HepG2 (cell line): Measurements from ENCODE around the gene EVC. TPM values are rescaled to one million over a fixed set of nuclear protein-coding genes. Genes with fewer than 3 reads are reported as not detected.

ENCODE experiments used
- ATAC-seq: fragments of 200-7000 bp; cut with Tn5 transposase; 3 replicates; pipeline ENCODE4 v1.9.1; 2020; ENCODE audit warnings: mild to moderate bottlenecking, moderate library complexity
- BruUV-seq: library from RNA; stranded (reverse); fragments of 400-500 nt; replicated peaks from 2 replicates; lab custom pipeline; 2021; lab: Mats Ljungman, UMichigan
- CTCF ChIA-PET: fragments of 300-600 bp; formaldehyde crosslinking; extraction: SDS; loops from one replicate; lab custom pipeline; 2021; ENCODE audit warnings: low total read pairs, inconsistent platforms, low intra/inter-chr PET ratio; lab: Yijun Ruan, JAX
- POLR2A ChIA-PET: fragments of 350-600 bp; sonication (Branson Sonifier 250); formaldehyde crosslinking; loops from one replicate; lab custom pipeline; 2020; ENCODE audit warnings: antibody characterized with exemption, inconsistent platforms; lab: Yijun Ruan, JAX
- DNase-seq: peaks from one replicate; pipeline ENCODE4 v3.0.0-alpha.2; 2015; ENCODE audit warnings: low spot score
- FAIRE-seq: peaks from 3 replicates; lab custom pipeline; 2011; peaks lifted over from hg19 to GRCh38; lab: Jason Lieb, UNC
- H2AFZ ChIP-seq: one replicate; pipeline ENCODE4 v1.6.1; 2011; ENCODE audit warnings: low read length, inconsistent platforms
- H3K27ac ChIP-seq: fragments of 300-600 bp; 3 replicates; pipeline ENCODE4 v1.8.0; 2011; ENCODE audit warnings: mixed run types, mild to moderate bottlenecking, mixed read lengths, low read length, inconsistent platforms; ENCODE audit not compliant: insufficient read depth; ENCODE audit errors: extremely low read length
- H3K27me3 ChIP-seq, 2 experiments: fragments of 200-600 bp in 1 of 2; 2 replicates in 1 of 2; 3 replicates in 1 of 2; pipeline versions ENCODE4 v1.6.0 to v1.8.0; 2011; ENCODE audit warnings: low read length in 2 of 2, mild to moderate bottlenecking in 2 of 2, moderate library complexity in 2 of 2, inconsistent platforms in 1 of 2; ENCODE audit not compliant: insufficient read depth in 2 of 2, control insufficient read depth in 1 of 2
- H3K36me3 ChIP-seq, 2 experiments: fragments of 200-600 bp in 1 of 2; replicated peaks in 1 of 2; 2 replicates in 1 of 2; 3 replicates in 1 of 2; pipeline versions ENCODE4 v1.5.1 to v1.8.0; 2011; ENCODE audit warnings: low read length in 2 of 2, inconsistent platforms in 1 of 2; ENCODE audit not compliant: insufficient read depth in 2 of 2, control insufficient read depth in 1 of 2
- H3K4me1 ChIP-seq: 2 replicates; pipeline ENCODE4 v1.5.1; 2012; ENCODE audit warnings: low read length, inconsistent platforms; ENCODE audit not compliant: insufficient read depth
- H3K4me2 ChIP-seq: 2 replicates; pipeline ENCODE4 v1.6.0; 2011; ENCODE audit warnings: low read depth, low read length, inconsistent platforms
- H3K4me3 ChIP-seq, 3 experiments: fragments of 200-600 bp in 1 of 3; sonication (generic), shearing (Covaris generic) in 1 of 3; replicated peaks in 1 of 3; 2 replicates each; pipeline ENCODE4 v1.5.1; 2011 to 2016; ENCODE audit warnings: low read length in 3 of 3, inconsistent platforms in 2 of 3, low read depth in 2 of 3, mild to moderate bottlenecking in 2 of 3, control low read depth in 1 of 3, mixed read lengths in 1 of 3; ENCODE audit not compliant: insufficient read depth in 1 of 3
- H3K79me2 ChIP-seq: one replicate; pipeline ENCODE4 v1.6.1; 2011; ENCODE audit warnings: low read length, inconsistent platforms; ENCODE audit not compliant: insufficient read depth
- H3K9ac ChIP-seq: 2 replicates; pipeline ENCODE4 v1.6.0; 2011; ENCODE audit warnings: mild to moderate bottlenecking, low read depth, low read length, inconsistent platforms; ENCODE audit not compliant: insufficient read depth
- H3K9me3 ChIP-seq: 2 replicates; pipeline ENCODE4 v1.5.1; 2012; ENCODE audit warnings: mild to moderate bottlenecking, low read length
- H4K20me1 ChIP-seq: 2 replicates; pipeline ENCODE4 v1.6.0; 2011; ENCODE audit warnings: inconsistent platforms, mild to moderate bottlenecking, low read length, moderate library complexity; ENCODE audit not compliant: insufficient read depth
- ARID5B ChIP-seq: IDR thresholded peaks from 2 replicates; pipeline ENCODE4 v1.4.0; 2020; ENCODE audit warnings: mild to moderate bottlenecking, missing genetic modification reagents
- FOXA3 ChIP-seq: IDR thresholded peaks from 2 replicates; pipeline ENCODE4 v1.6.1; 2016; ENCODE audit warnings: missing genetic modification reagents, missing compliant biosample characterization
- FOXM1 ChIP-seq: sonication (generic); formaldehyde crosslinking; IDR thresholded peaks from 2 replicates; pipeline ENCODE4 v1.5.0; 2020; ENCODE audit warnings: missing genetic modification reagents
- HDAC6 ChIP-seq: fragments of 200-600 bp; sonication (generic); IDR thresholded peaks from 2 replicates; pipeline ENCODE4 v1.7.0; 2017; ENCODE audit warnings: mild to moderate bottlenecking, antibody characterized with exemption, low read length, low read depth
- IKZF5 ChIP-seq: IDR thresholded peaks from 2 replicates; pipeline ENCODE4 v1.6.1; 2018; ENCODE audit warnings: missing genetic modification reagents, mild to moderate bottlenecking, missing compliant biosample characterization
- KAT2B ChIP-seq: fragments of 150-350 bp; IDR thresholded peaks from 2 replicates; pipeline ENCODE4 v1.6.1; 2014; ENCODE audit warnings: low read depth, low read length, borderline replicate concordance
- MXI1 ChIP-seq: IDR thresholded peaks from 3 replicates; pipeline ENCODE4 v1.6.1; 2012; ENCODE audit warnings: low read depth, low read length, inconsistent platforms, borderline replicate concordance
- NKX3-1 ChIP-seq: sonication (generic); formaldehyde crosslinking; IDR thresholded peaks from 2 replicates; pipeline ENCODE4 v1.5.0; 2020; ENCODE audit warnings: missing genetic modification reagents
- RAD51 ChIP-seq: fragments of 450-650 bp; IDR thresholded peaks from 2 replicates; pipeline ENCODE4 v1.6.1; 2016; ENCODE audit warnings: borderline replicate concordance
- RCOR2 ChIP-seq: IDR thresholded peaks from 2 replicates; pipeline ENCODE4 v1.6.1; 2016; ENCODE audit warnings: missing biosample characterization, missing genetic modification reagents
- RFX1 ChIP-seq: fragments of 450-650 bp; IDR thresholded peaks from 2 replicates; pipeline ENCODE4 v1.6.1; 2017
- TRIM24 ChIP-seq: sonication (generic); formaldehyde crosslinking; IDR thresholded peaks from 2 replicates; pipeline ENCODE4 v1.8.0; 2022; ENCODE audit warnings: mild to moderate bottlenecking, missing genetic modification reagents
- ZNF160 ChIP-seq: sonication (generic); formaldehyde crosslinking; IDR thresholded peaks from 2 replicates; pipeline ENCODE4 v1.8.0; 2022; ENCODE audit warnings: mild to moderate bottlenecking, inconsistent platforms, missing genetic modification reagents
- ZNF33B ChIP-seq: sonication (generic); formaldehyde crosslinking; IDR thresholded peaks from 2 replicates; pipeline ENCODE4 v1.5.1; 2020; ENCODE audit warnings: mild to moderate bottlenecking, missing genetic modification reagents
- ZNF382 ChIP-seq: sonication (generic); formaldehyde crosslinking; IDR thresholded peaks from 2 replicates; pipeline ENCODE4 v1.5.0; 2020; ENCODE audit warnings: missing genetic modification reagents, mild to moderate bottlenecking, borderline replicate concordance
- ZNF569 ChIP-seq: sonication (generic); formaldehyde crosslinking; IDR thresholded peaks from 2 replicates; pipeline ENCODE4 v1.5.0; 2020; ENCODE audit warnings: mild to moderate bottlenecking, missing genetic modification reagents, moderate library complexity, borderline replicate concordance
- ZNF703 ChIP-seq: sonication (generic); formaldehyde crosslinking; IDR thresholded peaks from 2 replicates; pipeline ENCODE4 v1.5.1; 2020; ENCODE audit warnings: missing genetic modification reagents, mild to moderate bottlenecking, moderate library complexity, borderline replicate concordance
- WGBS: methylation state at CpG from one replicate; pipeline ENCODE4 v1.1.6; 2017; ENCODE audit warnings: low lambda C conversion rate; 5-methylcytosine and 5-hydroxymethylcytosine counted together
- in situ Hi-C: cut with HindIII; loops from 2 replicates; pipeline ENCODE4 v1.10.0; 2017; ENCODE audit warnings: low pct_unique_long_range_greater_than_20kb; ENCODE audit not compliant: extremely low pct_ligation_motif_present
- intact Hi-C: fragments of 100-400 bp; cut with micrococcal nuclease; formaldehyde crosslinking; loops from one replicate; pipeline ENCODE4 v1.10.0; 2022; ENCODE audit not compliant: unreplicated experiment
- polyA plus RNA-seq, 8 experiments: library from polyadenylated mRNA; depleted of rRNA in 3 of 8; stranded (reverse) in 7 of 8; unstranded in 1 of 8; fragments of >200 nt; fragmentation: Illumina TruSeq in 4 of 8; extraction: Trizol in 4 of 8; gene quantifications; 2 replicates each; pipeline versions ENCODE4 v1.2.1 to v1.2.3, GENCODE V29; 2011 to 2016; ENCODE audit warnings: low read depth in 4 of 8, missing spikeins in 1 of 8, mixed read lengths in 1 of 8; ENCODE audit not compliant: insufficient read depth in 1 of 8
- total RNA-seq, 5 experiments: library from RNA; depleted of rRNA; stranded (reverse); fragments of >200 nt; fragmentation: Illumina TruSeq; extraction: Trizol; gene quantifications; 2 replicates each; pipeline ENCODE4 v1.2.3, GENCODE V29; 2016; ENCODE audit warnings: low read depth in 1 of 5

The EVC gene
- total and polyA plus RNA-seq, 2 of the 13 experiments (the other 11 are each of a cell fraction or from before 2014, with no cell fraction given): 3.1 to 4.9 TPM

- no peak for TF ChIP-seq RFX1
- TF ChIP-seq IKZF5 (CRISPR knock-in tag): 0 out of 2 replicates have a peak, but pooled peaks have one; percentile 42
- TF ChIP-seq ZNF33B: no peak
- TF ChIP-seq, all 625 proteins: peak for 64
These were observed 11.3 kb downstream of the EVC start (continued) for GRCh38 chr4:5722328-5722727.

- Histone ChIP-seq H2AFZ (no peak overlapping the region), H3K4me2 (no peak overlapping the region), H3K36me3 (peaks cover 3 to 22% of the 10 kb centered on the region in 2 experiments; a peak in 3 of 5 replicates), H3K79me2 (no peaks in the 10 kb centered on the region), H3K4me1 (peaks cover 53% of the 10 kb centered on the region), H3K4me3 (no peak overlapping the region), H3K9me3 (no peaks in the 10 kb centered on the region), H3K27me3 (no peaks in the 10 kb centered on the region), H3K27ac (no peak overlapping the region), H3K9ac (no peak overlapping the region), H4K20me1 (no peaks in the 10 kb centered on the region)
- intact Hi-C loops (no loop called here), in situ Hi-C loops (no loop called here)
- DNase-seq (no peak), ATAC-seq (no peak), FAIRE-seq (no peak)
- BruUV-seq: no TSS peak
- POLR2A ChIA-PET: no interaction called here
- 96% methylated on average over 7 of the region's 7 CpGs for WGBS
- CTCF ChIA-PET: no interaction called here
- TF ChIP-seq FOXM1 (CRISPR knock-in tag) (no peak), ZNF160 (CRISPR knock-in tag) (no peak), ZNF569 (no peak), MXI1 (no peak), ZNF33B (no peak), RCOR2 (CRISPR knock-in tag) (no peak), TRIM24 (no peak), ARID5B (CRISPR knock-in tag) (no peak), KAT2B (no peak), ZNF703 (CRISPR knock-in tag) (no peak), RAD51 (no peak), NKX3-1 (CRISPR knock-in tag) (no peak), HDAC6 (no peak), ZNF382 (CRISPR knock-in tag) (no peak), FOXA3 (no peak)
These were observed 13.4 kb downstream of the EVC start for GRCh38 chr4:5724377-5724776.
